ENCODE data around the gene MYH2. TPM values are rescaled to one million over a fixed set of nuclear protein-coding genes. Genes with fewer than 3 reads are reported as not detected.
A peak's percentile ranks its signal among the peaks of the same experiment; 100 is the strongest.

MYH2 gene
- not detected in 2 replicates for total RNA-seq

- no peak for DNase-seq (ENCODE audit: insufficient read length, low spot score, missing footprints)
- TF ChIP-seq CTCF (IDR thresholded peaks at IDR 0.05; ENCODE audit: extremely low read depth, low read depth, low read length) = no peak
Measured at GRCh38 chr17:10549096-10549842, at the start of gene MYH2. TSS of gene MYH2 (minus strand) at chr17:10549658. CDS start at chr17:10547920, 1,738 bp downstream.

GRCh38 chr17:10598621-10599020, 49.2 kb upstream of the MYH2 start:
- Histone ChIP-seq H3K4me1 (ENCODE audit: insufficient read depth, low read length) (no peaks in the 10 kb centered on the region), H2AFZ (ENCODE audit: low read length) (no peak overlapping the region), H3K27me3 (ENCODE audit: insufficient read depth, low read length) (no peaks in the 10 kb centered on the region), H3K4me3 (ENCODE audit: insufficient read depth, low read length) (no peak overlapping the region), H3K4me2 (ENCODE audit: insufficient read depth, low read length) (no peak overlapping the region), H3K27ac (ENCODE audit: low read depth, low read length) (no peak overlapping the region), H4K20me1 (ENCODE audit: insufficient read depth, low read length) (no peaks in the 10 kb centered on the region), H3K79me2 (ENCODE audit: insufficient read depth, low read length) (no peaks in the 10 kb centered on the region), H3K36me3 (ENCODE audit: insufficient read depth, low read length) (no peaks in the 10 kb centered on the region), H3K9me3 (ENCODE audit: low read depth, low read length) (no peaks in the 10 kb centered on the region)
- no peak for DNase-seq (ENCODE audit: insufficient read length, low spot score, missing footprints)
- no peak for TF ChIP-seq CTCF (IDR thresholded peaks at IDR 0.05; ENCODE audit: extremely low read depth, low read depth, low read length)

More at GRCh38 chr17:10549096-10549842, at the start of gene MYH2:
- no peaks in the 10 kb centered on the region for H3K4me1 ChIP-seq (ENCODE audit: insufficient read depth, low read length)
- no peaks in the 10 kb centered on the region for H4K20me1 ChIP-seq (ENCODE audit: insufficient read depth, low read length)
- H2AFZ ChIP-seq (ENCODE audit: low read length) = no peak within 1 kb of the TSS
- no peaks in the 10 kb centered on the region for H3K9me3 ChIP-seq (ENCODE audit: low read depth, low read length)
- no peak within 1 kb of the TSS for H3K4me3 ChIP-seq (ENCODE audit: insufficient read depth, low read length)
- H3K27ac ChIP-seq (ENCODE audit: low read depth, low read length) = no peak within 1 kb of the TSS
- H3K79me2 ChIP-seq (ENCODE audit: insufficient read depth, low read length) = no peaks in the 10 kb centered on the region
- H3K36me3 ChIP-seq (ENCODE audit: insufficient read depth, low read length) = no peaks in the 10 kb centered on the region
- H3K27me3 ChIP-seq (ENCODE audit: insufficient read depth, low read length) = no peaks in the 10 kb centered on the region
- H3K4me2 ChIP-seq (ENCODE audit: insufficient read depth, low read length) = no peak within 1 kb of the TSS

GRCh38 chr17:10589553-10590145, 40.2 kb upstream of the MYH2 start:
- Histone ChIP-seq H3K4me2 (ENCODE audit: insufficient read depth, low read length) (no peak overlapping the region), H3K27ac (ENCODE audit: low read depth, low read length) (no peak overlapping the region), H3K36me3 (ENCODE audit: insufficient read depth, low read length) (no peaks in the 10 kb centered on the region), H2AFZ (ENCODE audit: low read length) (no peak overlapping the region), H3K4me3 (ENCODE audit: insufficient read depth, low read length) (no peak overlapping the region), H3K4me1 (ENCODE audit: insufficient read depth, low read length) (no peaks in the 10 kb centered on the region), H3K79me2 (ENCODE audit: insufficient read depth, low read length) (no peaks in the 10 kb centered on the region), H4K20me1 (ENCODE audit: insufficient read depth, low read length) (no peaks in the 10 kb centered on the region), H3K9me3 (ENCODE audit: low read depth, low read length) (no peaks in the 10 kb centered on the region), H3K27me3 (ENCODE audit: insufficient read depth, low read length) (no peaks in the 10 kb centered on the region)
- no peak for TF ChIP-seq CTCF (IDR thresholded peaks at IDR 0.05; ENCODE audit: extremely low read depth, low read depth, low read length)
- DNase-seq (ENCODE audit: insufficient read length, low spot score, missing footprints) = peak; percentile 3

GRCh38 chr17:10585529-10585928, 36.1 kb upstream of the MYH2 start:
- H4K20me1 ChIP-seq (ENCODE audit: insufficient read depth, low read length) = no peaks in the 10 kb centered on the region
- no peak overlapping the region for H3K4me3 ChIP-seq (ENCODE audit: insufficient read depth, low read length)
- no peak for TF ChIP-seq CTCF (IDR thresholded peaks at IDR 0.05; ENCODE audit: extremely low read depth, low read depth, low read length)
- H3K4me2 ChIP-seq (ENCODE audit: insufficient read depth, low read length) = no peak overlapping the region
- no peaks in the 10 kb centered on the region for H3K36me3 ChIP-seq (ENCODE audit: insufficient read depth, low read length)
- no peaks in the 10 kb centered on the region for H3K4me1 ChIP-seq (ENCODE audit: insufficient read depth, low read length)
- H3K27me3 ChIP-seq (ENCODE audit: insufficient read depth, low read length) = no peaks in the 10 kb centered on the region
- no peaks in the 10 kb centered on the region for H3K9me3 ChIP-seq (ENCODE audit: low read depth, low read length)
- no peak for DNase-seq (ENCODE audit: insufficient read length, low spot score, missing footprints)
- no peak overlapping the region for H2AFZ ChIP-seq (ENCODE audit: low read length)
- no peak overlapping the region for H3K27ac ChIP-seq (ENCODE audit: low read depth, low read length)
- H3K79me2 ChIP-seq (ENCODE audit: insufficient read depth, low read length) = no peaks in the 10 kb centered on the region

All from osteoblast (primary cell).